IMR-90 (cell line): ENCODE measurements around the gene MAP3K5. TPM values are rescaled to one million over a fixed set of nuclear protein-coding genes. Genes with fewer than 3 reads are reported as not detected.

ENCODE experiments used
- ATAC-seq: fragments of 200-7000 bp; cut with Tn5 transposase; 2 replicates; pipeline ENCODE4 v1.9.1; 2020; ENCODE audit warnings: low read depth, mild to moderate bottlenecking, moderate library complexity
- BruUV-seq: library from RNA; stranded (reverse); fragments of 400-500 nt; replicated peaks from 2 replicates; lab custom pipeline; 2021; lab: Mats Ljungman, UMichigan
- CTCF ChIA-PET: fragments of 300-600 bp; formaldehyde crosslinking; extraction: SDS; loops from one replicate; lab custom pipeline; 2021; ENCODE audit warnings: antibody characterized with exemption; lab: Yijun Ruan, JAX
- POLR2A ChIA-PET: fragments of 300-600 bp; sonication (Branson Sonifier 250); formaldehyde crosslinking; loops from one replicate; lab custom pipeline; 2022; ENCODE audit warnings: antibody characterized with exemption; ENCODE audit not compliant: unreplicated experiment; lab: Charles Lee
- DNase-seq: peaks from one replicate; pipeline ENCODE4 v3.0.0; 2013
- H2AFZ ChIP-seq: replicated peaks from 2 replicates; pipeline ENCODE3; 2013; ENCODE audit warnings: low read length, mild to moderate bottlenecking; ENCODE audit not compliant: poor library complexity
- H2AK5ac ChIP-seq: 2 replicates; pipeline ENCODE4 v1.6.1; 2013; ENCODE audit warnings: low read depth, low read length, inconsistent platforms
- H2AK9ac ChIP-seq: replicated peaks from 2 replicates; pipeline ENCODE3; 2013; ENCODE audit warnings: mild to moderate bottlenecking, low read depth, low read length, moderate library complexity; ENCODE audit not compliant: poor library complexity
- H2BK120ac ChIP-seq: 2 replicates; pipeline ENCODE4 v1.6.1; 2013; ENCODE audit warnings: low read depth, low read length, inconsistent platforms
- H2BK15ac ChIP-seq: 3 replicates; pipeline ENCODE4 v1.6.1; 2013; ENCODE audit warnings: low read depth, low read length, inconsistent platforms
- H2BK20ac ChIP-seq: 2 replicates; pipeline ENCODE4 v1.6.1; 2013; ENCODE audit warnings: low read depth, mild to moderate bottlenecking, inconsistent platforms, low read length, moderate library complexity
- H2BK5ac ChIP-seq: 2 replicates; pipeline ENCODE4 v1.6.1; 2013; ENCODE audit warnings: mild to moderate bottlenecking, low read depth, low read length, inconsistent platforms; ENCODE audit not compliant: poor library complexity, severe bottlenecking
- H3K14ac ChIP-seq: replicated peaks from 2 replicates; pipeline ENCODE4 v1.6.1; 2013; ENCODE audit warnings: low read depth, low read length, inconsistent platforms
- H3K18ac ChIP-seq: 2 replicates; pipeline ENCODE4 v1.6.1; 2013; ENCODE audit warnings: low read depth, low read length, control low read depth
- H3K23ac ChIP-seq: 2 replicates; pipeline ENCODE4 v1.6.1; 2013; ENCODE audit warnings: low read depth, low read length, inconsistent platforms
- H3K27ac ChIP-seq: 2 replicates; pipeline ENCODE4 v1.5.1; 2013; ENCODE audit warnings: mild to moderate bottlenecking, control low read depth, low read length; ENCODE audit not compliant: insufficient read depth
- H3K27me3 ChIP-seq: 2 replicates; pipeline ENCODE4 v1.6.1; 2013; ENCODE audit warnings: low read length; ENCODE audit not compliant: control insufficient read depth, insufficient read depth
- H3K36me3 ChIP-seq: 2 replicates; pipeline ENCODE4 v1.6.1; 2013; ENCODE audit warnings: low read length, mixed read lengths; ENCODE audit not compliant: control insufficient read depth, insufficient read depth
- H3K4ac ChIP-seq: 2 replicates; pipeline ENCODE4 v1.6.1; 2013; ENCODE audit warnings: low read depth, low read length, inconsistent platforms
- H3K4me1 ChIP-seq: 2 replicates; pipeline ENCODE4 v1.6.1; 2013; ENCODE audit warnings: low read length, mixed read lengths; ENCODE audit not compliant: control insufficient read depth, insufficient read depth
- H3K4me2 ChIP-seq: 2 replicates; pipeline ENCODE4 v1.6.1; 2013; ENCODE audit warnings: low read depth, mild to moderate bottlenecking, control low read depth, low read length, moderate library complexity
- H3K4me3 ChIP-seq: 2 replicates; pipeline ENCODE4 v1.5.1; 2013; ENCODE audit warnings: low read depth, mild to moderate bottlenecking, control low read depth, low read length, moderate library complexity; ENCODE audit not compliant: insufficient read depth
- H3K56ac ChIP-seq: 2 replicates; pipeline ENCODE4 v1.6.1; 2013; ENCODE audit warnings: low read length, inconsistent platforms; ENCODE audit not compliant: insufficient read depth; ENCODE audit errors: extremely low read depth
- H3K79me1 ChIP-seq, 2 experiments: 2 replicates each; pipeline ENCODE4 v1.6.1; 2013; ENCODE audit warnings: low read length in 2 of 2, inconsistent platforms in 1 of 2, low read depth in 1 of 2
- H3K9ac ChIP-seq: 2 replicates; pipeline ENCODE4 v1.6.1; 2013; ENCODE audit warnings: low read depth, low read length, control low read depth
- H3K9me1 ChIP-seq: 2 replicates; pipeline ENCODE4 v1.6.1; 2013; ENCODE audit warnings: low read length, inconsistent platforms; ENCODE audit not compliant: insufficient read depth
- H3K9me3 ChIP-seq: 2 replicates; pipeline ENCODE4 v1.6.1; 2013; ENCODE audit warnings: low read length; ENCODE audit not compliant: control insufficient read depth, insufficient read depth
- H4K20me1 ChIP-seq: 2 replicates; pipeline ENCODE4 v1.6.1; 2013; ENCODE audit warnings: low read length, inconsistent platforms; ENCODE audit not compliant: insufficient read depth
- H4K5ac ChIP-seq: 2 replicates; pipeline ENCODE4 v1.6.1; 2013; ENCODE audit warnings: mild to moderate bottlenecking, low read depth, low read length, control low read depth
- H4K8ac ChIP-seq, 2 experiments: 2 replicates each; pipeline ENCODE4 v1.6.1; 2013; ENCODE audit warnings: low read depth in 2 of 2, low read length in 2 of 2, control low read depth in 1 of 2, inconsistent platforms in 1 of 2
- H4K91ac ChIP-seq: 2 replicates; pipeline ENCODE4 v1.6.1; 2013; ENCODE audit warnings: low read depth, low read length, inconsistent platforms; ENCODE audit not compliant: insufficient read depth
- CHD1 ChIP-seq: IDR thresholded peaks from 2 replicates; pipeline ENCODE4 v1.6.1; 2012; ENCODE audit warnings: low read depth, low read length, improper control_type of control experiment
- FOS ChIP-seq: fragments of 150-350 bp; IDR thresholded peaks from 2 replicates; pipeline ENCODE4 v1.6.1; 2016; ENCODE audit warnings: low read depth, low read length
- MXI1 ChIP-seq: IDR thresholded peaks from 2 replicates; pipeline ENCODE4 v1.6.1; 2012; ENCODE audit warnings: low read depth, mild to moderate bottlenecking, low read length, moderate library complexity, borderline replicate concordance
- POLR2A ChIP-seq: IDR thresholded peaks from 2 replicates; pipeline ENCODE4 v1.6.1; 2012; ENCODE audit warnings: mild to moderate bottlenecking, low read depth, low read length
- RAD21 ChIP-seq: IDR thresholded peaks from 2 replicates; pipeline ENCODE4 v1.6.1; 2012; ENCODE audit warnings: low read length, improper control_type of control experiment
- RCOR1 ChIP-seq: IDR thresholded peaks from 2 replicates; pipeline ENCODE4 v1.6.1; 2012; ENCODE audit warnings: mild to moderate bottlenecking, low read length, improper control_type of control experiment; ENCODE audit not compliant: insufficient replicate concordance
- RFX5 ChIP-seq: IDR thresholded peaks from 2 replicates; pipeline ENCODE4 v1.8.0; 2012; ENCODE audit warnings: low read depth, mild to moderate bottlenecking, low read length, moderate library complexity
- WGBS, 2 experiments: methylation state at CpG; one replicate each; pipeline versions ENCODE4 v1.1.5 to v1.1.7; 2013; ENCODE audit warnings: missing lambda C conversion rate in 2 of 2; ENCODE audit not compliant: insufficient read length in 1 of 2; ENCODE audit errors: extremely low coverage in 2 of 2; 5-methylcytosine and 5-hydroxymethylcytosine counted together
- dilution Hi-C: fragments of 300-500 bp; cut with HindIII; formaldehyde crosslinking; loops from one replicate; pipeline ENCODE4 v1.14.3; 2018; ENCODE audit warnings: low sequenced_read_pairs; ENCODE audit not compliant: unreplicated experiment
- in situ Hi-C: fragments of 300-500 bp; cut with MboI; formaldehyde crosslinking; loops from 3 replicates; pipeline ENCODE4 v1.14.3; 2019; ENCODE audit warnings: low sequenced_read_pairs, inconsistent platforms, mixed read lengths
- intact Hi-C: fragments of 100-400 bp; cut with micrococcal nuclease; formaldehyde crosslinking; loops from 2 replicates; pipeline ENCODE4 v1.10.0; 2022
- polyA plus RNA-seq, 3 experiments: library from polyadenylated mRNA; depleted of rRNA; stranded (reverse); fragments of >200 nt; gene quantifications; 2 replicates each; pipeline ENCODE4 v1.2.3, GENCODE V29; 2012; ENCODE audit warnings: low replicate concordance in 1 of 3
- total RNA-seq: library from RNA; depleted of rRNA; stranded (reverse); fragments of >200 nt; gene quantifications from 2 replicates; pipeline ENCODE4 v1.2.3, GENCODE V29; 2012
- TF ChIP-seq, protein P1 (sequence below): conservative IDR thresholded peaks from 2 replicates; pipeline ENCODE4 v1.5.1; 2012; ENCODE audit warnings: mild to moderate bottlenecking, low read depth, low read length, improper control_type of control experiment

The MAP3K5 gene
- total and polyA plus RNA-seq, 2 of the 4 experiments (the other 2 are of a cell fraction): 5.4 to 17.6 TPM

DNA sequence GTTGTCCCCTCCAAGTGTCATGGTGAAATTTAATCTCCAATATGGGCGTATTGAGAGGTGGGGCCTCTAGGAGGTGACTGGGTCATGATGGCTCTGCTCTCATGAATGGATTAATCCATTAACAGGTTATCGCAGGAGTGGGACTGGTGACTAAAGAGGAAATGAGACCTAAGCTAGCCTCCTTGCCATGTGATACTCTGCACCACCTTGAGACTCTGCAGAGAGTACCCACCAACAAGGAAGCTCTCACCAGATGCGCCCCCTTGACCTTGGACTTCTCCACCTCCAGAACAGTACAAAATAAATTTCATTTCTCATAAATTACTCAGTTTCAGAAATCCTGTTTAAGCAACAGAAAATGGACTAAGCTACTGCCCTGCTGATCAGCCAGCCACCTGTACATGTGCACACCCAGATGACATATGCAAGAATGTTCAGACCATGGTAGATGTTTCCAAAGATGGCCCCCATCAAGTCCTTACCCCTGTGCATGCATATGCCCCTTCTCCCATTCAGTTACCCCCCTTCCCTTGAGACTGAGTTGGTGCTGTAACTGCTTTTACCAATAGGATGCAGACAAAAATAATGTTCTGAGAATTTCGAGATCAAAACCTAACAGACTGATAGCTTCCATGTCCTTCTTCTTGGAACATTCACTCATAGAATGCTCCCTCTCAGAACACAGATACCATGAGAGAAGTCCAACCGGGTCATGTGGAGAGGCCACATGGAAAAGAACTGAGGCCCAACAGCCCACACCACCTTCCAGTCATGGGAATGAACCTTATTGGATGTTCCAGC is 28.4 kb downstream of the MAP3K5 start:
- intact Hi-C loops (no loop called here), dilution Hi-C loops (no loop called here), in situ Hi-C loops (no loop called here)
- Histone ChIP-seq H4K8ac (no peak overlapping the region), H2BK5ac (no peak overlapping the region), H3K27me3 (no peaks in the 10 kb centered on the region), H3K14ac (no peak overlapping the region; the same call in 1 of the 2 replicates), H3K56ac (no peak overlapping the region), H3K36me3 (no peaks in the 10 kb centered on the region), H2AFZ (no peak overlapping the region), H4K91ac (no peak overlapping the region), H2BK15ac (no peak overlapping the region), H4K20me1 (peaks cover 54% of the 10 kb centered on the region; the same call in 1 of the 2 replicates), H3K9me1 (peaks cover 18% of the 10 kb centered on the region), H3K23ac (peak overlapping the region; percentile 29; the same call in 1 of the 2 replicates), H3K4me1 (peaks cover 21% of the 10 kb centered on the region), H3K27ac (no peak overlapping the region), H3K9ac (no peak overlapping the region), H3K4me2 (no peak overlapping the region), H4K5ac (no peak overlapping the region; the same call in 1 of the 2 replicates), H3K18ac (no peak overlapping the region), H3K4me3 (no peak overlapping the region), H3K79me1 (peaks cover 46 to 75% of the 10 kb centered on the region in 2 experiments), H2AK5ac (no peak overlapping the region; the same call in 1 of the 2 replicates), H2AK9ac (no peak overlapping the region), H3K9me3 (no peaks in the 10 kb centered on the region), H2BK120ac (no peak overlapping the region), H3K4ac (no peak overlapping the region), H2BK20ac (no peak overlapping the region)
- no peak for DNase-seq
- WGBS, 2 experiments: no CpG with 5 or more reads among the region's 5 CpGs
- ATAC-seq: no peak
- TF ChIP-seq FOS (no peak), RAD21 (no peak), CHD1 (no peak), RFX5 (no peak), MXI1 (no peak), RCOR1 (no peak), POLR2A (no peak)
- TF ChIP-seq, protein P1, sequence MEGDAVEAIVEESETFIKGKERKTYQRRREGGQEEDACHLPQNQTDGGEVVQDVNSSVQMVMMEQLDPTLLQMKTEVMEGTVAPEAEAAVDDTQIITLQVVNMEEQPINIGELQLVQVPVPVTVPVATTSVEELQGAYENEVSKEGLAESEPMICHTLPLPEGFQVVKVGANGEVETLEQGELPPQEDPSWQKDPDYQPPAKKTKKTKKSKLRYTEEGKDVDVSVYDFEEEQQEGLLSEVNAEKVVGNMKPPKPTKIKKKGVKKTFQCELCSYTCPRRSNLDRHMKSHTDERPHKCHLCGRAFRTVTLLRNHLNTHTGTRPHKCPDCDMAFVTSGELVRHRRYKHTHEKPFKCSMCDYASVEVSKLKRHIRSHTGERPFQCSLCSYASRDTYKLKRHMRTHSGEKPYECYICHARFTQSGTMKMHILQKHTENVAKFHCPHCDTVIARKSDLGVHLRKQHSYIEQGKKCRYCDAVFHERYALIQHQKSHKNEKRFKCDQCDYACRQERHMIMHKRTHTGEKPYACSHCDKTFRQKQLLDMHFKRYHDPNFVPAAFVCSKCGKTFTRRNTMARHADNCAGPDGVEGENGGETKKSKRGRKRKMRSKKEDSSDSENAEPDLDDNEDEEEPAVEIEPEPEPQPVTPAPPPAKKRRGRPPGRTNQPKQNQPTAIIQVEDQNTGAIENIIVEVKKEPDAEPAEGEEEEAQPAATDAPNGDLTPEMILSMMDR: no peak
- no TSS peak for BruUV-seq
- ChIA-PET CTCF (no interaction called here), POLR2A (no interaction called here)
